Activated CD4-positive, alpha-beta T cell treated with anti-CD3 and anti-CD28 coated beads, Interleukin-2, amount 50 U/mL, for 48 hours (primary cell): Measurements from ENCODE around the gene LSM4.
"Not testable (repeated sequence)": the region's sequence is repeated elsewhere in the genome, so short reads cannot be mapped to it uniquely, and the experiment has no call there.

Experiments
- DNase-seq, 2 experiments: peaks; one replicate each; pipeline ENCODE4 v3.0.0-alpha.2; 2020

The LSM4 gene

GRCh38 chr19:18340190-18340989 lies 17.5 kb upstream of the LSM4 start, which contains the start of gene PGPEP1:
Gene PGPEP1, plus strand, starts transcription at chr19:18340598. Its CDS starts 84 bp downstream, at chr19:18340682.
- peak; percentile 72 to 75 for DNase-seq

- peak in 1 of 2 experiments; percentile 15 for DNase-seq
Measured at GRCh38 chr19:18339723-18340122, 16.8 kb upstream of the LSM4 start.

- no peak for DNase-seq
Measured at GRCh38 chr19:18338541-18338940, 15.7 kb upstream of the LSM4 start.

- DNase-seq: no peak
Measured at GRCh38 chr19:18336121-18336520, 13.2 kb upstream of the LSM4 start.

GRCh38 chr19:18333680-18334079 lies 10.8 kb upstream of the LSM4 start:
- no peak for DNase-seq

- DNase-seq: no peak
Measured at GRCh38 chr19:18332917-18333530, 10.1 kb upstream of the LSM4 start.

- DNase-seq: no peak
Measured at GRCh38 chr19:18330868-18331267, 8.0 kb upstream of the LSM4 start.

GRCh38 chr19:18329035-18329376 lies 6.1 kb upstream of the LSM4 start:
- DNase-seq: no peak

GRCh38 chr19:18328340-18329034 lies 5.6 kb upstream of the LSM4 start:
- DNase-seq: peak; percentile 86 to 93

- DNase-seq: no peak
Measured at GRCh38 chr19:18326772-18327171, 3.9 kb upstream of the LSM4 start.

- DNase-seq: not testable (repeated sequence)
Measured at GRCh38 chr19:18324373-18324731, 1.5 kb upstream of the LSM4 start.

- DNase-seq: peak; percentile 66 to 71
Measured at GRCh38 chr19:18322318-18322758, 538 bp downstream of the LSM4 start.

- no peak for DNase-seq
Measured at GRCh38 chr19:18321734-18322102, 1.2 kb downstream of the LSM4 start.

- no peak for DNase-seq
Measured at GRCh38 chr19:18320865-18321733, 1.8 kb downstream of the LSM4 start.

- DNase-seq: no peak
Measured at GRCh38 chr19:18319591-18320135, 3.2 kb downstream of the LSM4 start.

GRCh38 chr19:18317961-18318800 lies 4.7 kb downstream of the LSM4 start:
- DNase-seq: peak; percentile 49 to 66

GRCh38 chr19:18313398-18313797 lies 9.5 kb downstream of the LSM4 start:
- DNase-seq: no peak

- DNase-seq: no peak
Measured at GRCh38 chr19:18312092-18312534, 10.8 kb downstream of the LSM4 start.

GRCh38 chr19:18311502-18312091 lies 11.3 kb downstream of the LSM4 start:
- DNase-seq: no peak

GRCh38 chr19:18310966-18311365 lies 11.9 kb downstream of the LSM4 start:
- DNase-seq: no peak
